ENCODE data around the gene ZNF692.

GRCh38 chr1:248837781-248838356 lies 21.0 kb downstream of the ZNF692 start, which contains the start of gene ZNF672:
- no peak for TF ChIP-seq CTCF (optimal IDR thresholded peaks at IDR 0.05 in 1 of 3, IDR thresholded peaks at IDR 0.05 in 1 of 3, conservative IDR thresholded peaks at IDR 0.05 in 1 of 3; ENCODE audit: extremely low read depth in 1 of 3, insufficient read depth in 2 of 3, low read length in 3 of 3)
- TF ChIP-seq EZH2 (IDR thresholded peaks at IDR 0.05; ENCODE audit: low read length), result no peak

Data from keratinocyte (primary cell).